Small intestine (tissue), 7 donors: Measurements from ENCODE around the gene FCGR3A. TPM values are rescaled to one million over a fixed set of nuclear protein-coding genes. Genes with fewer than 3 reads are reported as not detected.
"Not testable (repeated sequence)": the region's sequence is repeated elsewhere in the genome, so short reads cannot be mapped to it uniquely, and the experiment has no call there.

Experiments
- DNase-seq, 2 donors: peaks; one replicate each; pipeline versions ENCODE4 v3.0.0 to v3.0.0-alpha.2; 2013
- FAIRE-seq: peaks from 2 replicates; lab custom pipeline; 2012; peaks lifted over from hg19 to GRCh38; lab: Jason Lieb, UNC
- H3K27ac ChIP-seq, 3 donors: one replicate each; pipeline ENCODE4 v1.5.1; 2013; ENCODE audit warnings: low read length in 2 of 3, mild to moderate bottlenecking in 2 of 3, control low read depth in 1 of 3, inconsistent platforms in 1 of 3, low read depth in 1 of 3, moderate library complexity in 1 of 3
- H3K27me3 ChIP-seq, 3 donors: one replicate each; pipeline ENCODE4 v1.6.1; 2013; ENCODE audit warnings: low read length in 3 of 3, inconsistent platforms in 1 of 3; ENCODE audit not compliant: control insufficient read depth in 3 of 3, insufficient read depth in 3 of 3
- H3K36me3 ChIP-seq, 3 donors: one replicate each; pipeline ENCODE4 v1.6.1; 2013; ENCODE audit warnings: low read length in 3 of 3, inconsistent platforms in 1 of 3, low read depth in 1 of 3, mild to moderate bottlenecking in 1 of 3, moderate library complexity in 1 of 3; ENCODE audit not compliant: control insufficient read depth in 3 of 3, insufficient read depth in 2 of 3
- H3K4me1 ChIP-seq, 3 donors: one replicate each; pipeline ENCODE4 v1.6.1; 2013; ENCODE audit warnings: low read length in 2 of 3, inconsistent platforms in 1 of 3, low read depth in 1 of 3, mild to moderate bottlenecking in 1 of 3, moderate library complexity in 1 of 3; ENCODE audit not compliant: control insufficient read depth in 3 of 3, insufficient read depth in 2 of 3
- H3K4me3 ChIP-seq, 3 donors: one replicate each; pipeline ENCODE4 v1.5.1; 2013; ENCODE audit warnings: low read length in 3 of 3, control low read depth in 1 of 3, inconsistent platforms in 1 of 3, low read depth in 1 of 3, mild to moderate bottlenecking in 1 of 3, moderate library complexity in 1 of 3
- H3K9me3 ChIP-seq, 2 donors: one replicate each; pipeline ENCODE4 v1.6.1; 2013; ENCODE audit warnings: low read depth in 1 of 2, low read length in 1 of 2; ENCODE audit not compliant: control insufficient read depth in 2 of 2, insufficient read depth in 1 of 2
- WGBS, 3 donors: extraction: QIAGEN DNeasy Blood & Tissue Kit; methylation state at CpG; one replicate each; pipeline ENCODE4 v1.1.7; 2013; 5-methylcytosine and 5-hydroxymethylcytosine counted together
- polyA plus RNA-seq, 4 donors: library from polyadenylated mRNA; stranded (reverse) in 3 of 4; unstranded in 1 of 4; fragments of 200-250 nt in 3 of 4; fragments of 120-200 nt in 1 of 4; gene quantifications; one replicate each; pipeline versions ENCODE4 v1.2.1 to v1.2.3, GENCODE V29; 2013
- donor health status: healthy with polysubstance abuse.
- donor health status: control.
- donor health status: control.
- donor health status: Bipolar disorder and iron deficiency.
- donor health status: healthy.

FCGR3A gene
- polyA plus RNA-seq, 4 donors = 1.3 to 19.5 (median 2.4) TPM

- not testable (repeated sequence) for H3K27me3 ChIP-seq, H3K27ac ChIP-seq, DNase-seq, FAIRE-seq, H3K36me3 ChIP-seq, H3K4me1 ChIP-seq, H3K4me3 ChIP-seq, H3K9me3 ChIP-seq
- WGBS, 3 donors = 73 to 83% (median 83%) methylated on average over 1 to 3 of the region's 3 CpGs
These were observed 12.8 kb upstream of the FCGR3A start for GRCh38 chr1:161562441-161562840.

GRCh38 chr1:161560960-161561715 is 11.5 kb upstream of the FCGR3A start:
- not testable (repeated sequence) for H3K4me1 ChIP-seq, H3K27ac ChIP-seq, H3K36me3 ChIP-seq, H3K4me3 ChIP-seq, H3K27me3 ChIP-seq, FAIRE-seq, H3K9me3 ChIP-seq
- DNase-seq = peak in 1 of 2 donors; percentile 24
- WGBS, 3 donors = 37 to 48% (median 39%) methylated on average over 4 of the region's 4 CpGs

- H3K4me3 ChIP-seq, DNase-seq, H3K4me1 ChIP-seq, H3K27ac ChIP-seq, H3K9me3 ChIP-seq, H3K36me3 ChIP-seq, FAIRE-seq, H3K27me3 ChIP-seq: not testable (repeated sequence)
- 61 to 72% (median 70%) methylated on average over 5 to 6 of the region's 6 CpGs for WGBS, 3 donors
These were observed 8.2 kb upstream of the FCGR3A start for GRCh38 chr1:161557506-161558450.

- H3K27ac ChIP-seq, FAIRE-seq, H3K4me1 ChIP-seq, H3K9me3 ChIP-seq, H3K36me3 ChIP-seq, DNase-seq, H3K4me3 ChIP-seq, H3K27me3 ChIP-seq: not testable (repeated sequence)
- 76 to 83% (median 79%) methylated on average over 1 to 2 of the region's 2 CpGs for WGBS, 3 donors
These were observed 7.4 kb upstream of the FCGR3A start for GRCh38 chr1:161556990-161557389.

- H3K4me1 ChIP-seq, H3K27ac ChIP-seq, FAIRE-seq, DNase-seq, H3K27me3 ChIP-seq, H3K9me3 ChIP-seq, H3K4me3 ChIP-seq, H3K36me3 ChIP-seq: not testable (repeated sequence)
- 29 to 71% (median 58%) methylated on average over 3 of the region's 3 CpGs for WGBS, 3 donors
These were observed 6.5 kb upstream of the FCGR3A start for GRCh38 chr1:161556143-161556542.

GRCh38 chr1:161554815-161555417 is 5.3 kb upstream of the FCGR3A start:
- not testable (repeated sequence) for H3K4me3 ChIP-seq, H3K27me3 ChIP-seq, H3K27ac ChIP-seq, DNase-seq, H3K36me3 ChIP-seq, FAIRE-seq, H3K4me1 ChIP-seq, H3K9me3 ChIP-seq
- 18 to 33% (median 25%) methylated on average over 1 of the region's 1 CpG for WGBS, 3 donors

GRCh38 chr1:161554340-161554739 is 4.7 kb upstream of the FCGR3A start:
- not testable (repeated sequence) for H3K4me3 ChIP-seq, H3K9me3 ChIP-seq, FAIRE-seq, H3K36me3 ChIP-seq, H3K27ac ChIP-seq, DNase-seq, H3K4me1 ChIP-seq
- H3K27me3 ChIP-seq = peaks cover 0 to 13% (median 0%) of the 10 kb centered on the region in 3 donors
- WGBS, 3 donors = 89 to 94% (median 93%) methylated on average over 3 of the region's 3 CpGs

- H3K9me3 ChIP-seq, H3K27ac ChIP-seq, FAIRE-seq, H3K4me1 ChIP-seq, DNase-seq, H3K36me3 ChIP-seq, H3K4me3 ChIP-seq: not testable (repeated sequence)
- peaks cover 0 to 14% (median 0%) of the 10 kb centered on the region in 3 donors for H3K27me3 ChIP-seq
- WGBS, 3 donors = 83 to 94% (median 86%) methylated on average over 1 of the region's 2 CpGs
These were observed 4.0 kb upstream of the FCGR3A start for GRCh38 chr1:161553631-161554030.
